Thyroid gland (tissue), 4 donors: ENCODE measurements around the gene NFIB.

Experiments
- POLR2A ChIP-seq, 2 donors: fragments of 450-650 bp; IDR thresholded peaks; one replicate each; pipeline ENCODE4 v1.6.1; 2017; ENCODE audit warnings: antibody characterized with exemption in 2 of 2, mild to moderate bottlenecking in 2 of 2, moderate library complexity in 1 of 2
- TF ChIP-seq, protein P1 (sequence below), 6 experiments: fragments of 200-600 bp in 3 of 6; fragments of 450-650 bp in 3 of 6; sonication (generic) in 3 of 6; IDR thresholded peaks; one replicate each; pipeline ENCODE4 v1.5.1; 2016 to 2019; ENCODE audit warnings: antibody characterized with exemption in 6 of 6, mild to moderate bottlenecking in 2 of 6, inconsistent platforms in 1 of 6, moderate library complexity in 1 of 6

DNA sequence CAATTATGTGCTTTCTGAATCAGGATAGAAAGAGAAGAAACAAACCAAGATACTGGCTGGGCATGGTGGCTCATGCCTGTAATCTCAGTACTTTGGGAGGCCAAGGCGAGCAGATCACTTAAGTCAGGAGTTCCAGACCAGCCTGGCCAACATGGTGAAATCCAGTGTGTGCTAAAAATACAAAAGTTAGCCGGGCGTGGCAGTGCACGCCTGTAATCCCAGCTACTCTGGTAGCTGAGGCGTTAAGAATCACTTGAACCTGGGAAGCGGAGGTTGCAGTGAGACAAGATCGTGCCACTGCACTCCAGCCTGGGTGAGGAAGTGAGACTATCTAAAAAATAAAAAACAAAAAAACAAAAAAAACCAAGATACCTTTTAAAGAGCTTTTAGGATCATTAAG is 214.2 kb downstream of the NFIB start:
- TF ChIP-seq, protein P1, sequence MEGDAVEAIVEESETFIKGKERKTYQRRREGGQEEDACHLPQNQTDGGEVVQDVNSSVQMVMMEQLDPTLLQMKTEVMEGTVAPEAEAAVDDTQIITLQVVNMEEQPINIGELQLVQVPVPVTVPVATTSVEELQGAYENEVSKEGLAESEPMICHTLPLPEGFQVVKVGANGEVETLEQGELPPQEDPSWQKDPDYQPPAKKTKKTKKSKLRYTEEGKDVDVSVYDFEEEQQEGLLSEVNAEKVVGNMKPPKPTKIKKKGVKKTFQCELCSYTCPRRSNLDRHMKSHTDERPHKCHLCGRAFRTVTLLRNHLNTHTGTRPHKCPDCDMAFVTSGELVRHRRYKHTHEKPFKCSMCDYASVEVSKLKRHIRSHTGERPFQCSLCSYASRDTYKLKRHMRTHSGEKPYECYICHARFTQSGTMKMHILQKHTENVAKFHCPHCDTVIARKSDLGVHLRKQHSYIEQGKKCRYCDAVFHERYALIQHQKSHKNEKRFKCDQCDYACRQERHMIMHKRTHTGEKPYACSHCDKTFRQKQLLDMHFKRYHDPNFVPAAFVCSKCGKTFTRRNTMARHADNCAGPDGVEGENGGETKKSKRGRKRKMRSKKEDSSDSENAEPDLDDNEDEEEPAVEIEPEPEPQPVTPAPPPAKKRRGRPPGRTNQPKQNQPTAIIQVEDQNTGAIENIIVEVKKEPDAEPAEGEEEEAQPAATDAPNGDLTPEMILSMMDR (IDR thresholded peaks at IDR 0.05), result no peak
- TF ChIP-seq POLR2A (IDR thresholded peaks at IDR 0.05), result no peak
